GOT3 (cell line): ENCODE results near the gene SNX15.
"Not testable (repeated sequence)": the region's sequence is repeated elsewhere in the genome, so short reads cannot be mapped to it uniquely, and the experiment has no call there.

Source experiments
- DNase-seq: peaks from one replicate; lab custom pipeline; 2025; ENCODE audit warnings: mixed read lengths; lab: John Stamatoyannopoulos, UW

Gene SNX15

DNA sequence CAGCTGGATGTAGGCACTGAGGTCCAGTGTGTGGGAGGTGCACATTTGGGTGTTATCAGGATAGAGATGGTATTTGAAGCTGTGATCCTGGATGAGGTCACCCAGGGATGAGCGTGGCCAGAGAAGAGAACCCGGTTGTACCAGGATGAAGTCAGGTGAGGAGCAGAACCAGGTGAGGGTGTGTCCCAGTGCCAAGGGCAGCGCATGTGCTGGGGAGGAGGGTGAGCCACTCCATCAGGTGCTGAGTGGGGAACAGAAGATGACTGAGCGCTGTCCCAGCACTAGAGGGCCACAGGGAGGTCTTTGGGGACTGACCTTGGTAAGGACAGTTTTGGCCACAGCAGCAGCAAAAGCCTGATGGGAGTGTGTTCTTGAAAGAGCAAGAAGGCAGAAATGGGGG lies 10.5 kb upstream of the SNX15 start:
- DNase-seq: no peak

DNA sequence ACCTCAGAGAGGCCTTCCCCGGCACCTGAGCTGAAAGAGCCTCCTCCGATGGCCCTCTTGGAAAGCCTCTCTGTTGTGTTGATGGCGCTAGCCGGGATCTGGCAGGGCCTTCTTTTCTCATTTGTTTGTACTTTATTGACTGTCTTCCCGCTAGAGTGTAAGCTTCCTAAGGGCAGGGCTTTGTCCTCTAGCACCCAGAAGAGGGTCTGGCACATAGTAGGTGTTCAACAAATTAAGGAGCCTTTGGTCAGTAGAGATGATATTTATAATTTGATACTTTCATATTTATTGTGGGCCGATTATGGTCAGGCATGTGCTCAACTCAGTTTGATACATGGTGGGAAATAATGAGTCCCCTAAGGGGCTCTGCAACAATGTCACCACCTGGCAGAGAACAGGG lies 9.3 kb upstream of the SNX15 start:
- no peak for DNase-seq

DNA sequence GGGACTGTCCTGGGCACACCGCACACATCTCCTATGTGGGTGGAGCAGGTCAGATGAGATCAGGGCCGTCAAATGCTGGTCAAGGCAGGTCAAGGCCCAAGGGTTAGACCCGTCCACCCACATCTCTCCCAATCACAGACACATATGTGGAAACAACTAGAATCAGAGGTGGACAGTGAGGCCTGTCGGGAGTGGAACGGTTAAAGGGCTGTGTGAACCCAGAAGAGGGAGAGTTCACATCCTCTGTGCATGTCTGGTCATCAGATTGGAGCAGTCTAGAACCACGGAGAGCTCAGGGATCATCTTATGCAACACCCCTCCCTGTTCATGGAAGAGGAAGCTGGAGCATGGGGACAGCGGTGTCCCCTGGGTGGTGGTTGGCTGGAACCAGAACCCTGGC lies 7.4 kb upstream of the SNX15 start:
- DNase-seq: no peak

DNA sequence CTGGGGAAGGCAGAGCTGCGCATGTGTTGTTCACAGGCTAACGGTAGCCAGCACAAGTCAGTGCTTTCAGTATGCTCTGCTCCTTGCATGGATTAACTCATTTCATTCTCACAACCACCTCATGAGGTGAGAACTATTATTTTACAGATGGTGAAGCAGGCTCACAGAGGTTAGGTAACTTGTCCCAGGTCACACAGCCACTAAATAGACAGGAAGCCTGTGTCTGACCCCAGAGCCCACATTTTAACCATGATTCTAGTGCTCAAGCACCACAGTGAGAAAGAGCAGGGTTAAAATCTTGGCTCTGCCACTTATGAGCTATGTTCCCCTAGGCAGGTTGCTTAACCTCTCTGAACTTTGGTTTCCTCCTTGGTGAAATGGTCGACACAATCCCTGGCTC lies 6.2 kb upstream of the SNX15 start:
- DNase-seq: no peak

DNA sequence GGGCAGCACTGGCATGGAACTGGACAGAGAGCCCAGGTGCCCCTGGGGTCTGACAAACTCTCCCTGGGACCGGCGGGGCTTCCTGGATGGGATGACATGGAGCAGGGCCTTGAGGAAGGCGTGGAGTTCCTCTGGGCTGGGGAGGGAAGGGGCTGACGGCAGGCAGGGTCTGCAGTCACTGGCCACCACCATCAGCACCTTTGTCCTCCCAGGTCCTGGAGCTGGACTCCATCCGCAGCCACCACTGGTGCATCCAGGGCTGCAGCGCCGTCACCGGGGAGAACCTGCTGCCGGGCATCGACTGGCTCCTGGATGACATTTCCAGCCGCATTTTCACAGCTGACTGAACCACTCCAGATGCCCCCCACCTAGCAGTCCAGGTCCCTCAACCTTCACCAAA lies 5.7 kb upstream of the SNX15 start:
- DNase-seq: no peak

DNA sequence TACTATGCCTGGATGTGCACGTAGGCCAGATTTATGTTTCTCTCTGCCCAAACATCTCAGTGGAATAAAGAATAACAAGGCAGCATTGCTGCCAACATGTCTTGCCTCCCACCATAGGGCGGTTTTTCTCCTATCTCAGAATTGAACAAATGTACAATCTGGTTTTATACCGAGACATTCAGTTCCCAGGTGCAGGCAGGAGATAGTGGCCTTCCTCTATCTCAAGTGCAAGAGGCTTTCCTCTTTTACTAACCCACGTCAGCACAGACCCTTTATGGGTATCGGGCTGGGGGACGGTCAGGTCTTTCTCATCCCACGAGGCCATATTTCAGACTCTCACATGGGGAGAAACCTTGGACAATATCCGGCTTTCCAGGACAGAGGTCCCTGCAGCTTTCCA lies 3.7 kb upstream of the SNX15 start:
- not testable (repeated sequence) for DNase-seq

DNA sequence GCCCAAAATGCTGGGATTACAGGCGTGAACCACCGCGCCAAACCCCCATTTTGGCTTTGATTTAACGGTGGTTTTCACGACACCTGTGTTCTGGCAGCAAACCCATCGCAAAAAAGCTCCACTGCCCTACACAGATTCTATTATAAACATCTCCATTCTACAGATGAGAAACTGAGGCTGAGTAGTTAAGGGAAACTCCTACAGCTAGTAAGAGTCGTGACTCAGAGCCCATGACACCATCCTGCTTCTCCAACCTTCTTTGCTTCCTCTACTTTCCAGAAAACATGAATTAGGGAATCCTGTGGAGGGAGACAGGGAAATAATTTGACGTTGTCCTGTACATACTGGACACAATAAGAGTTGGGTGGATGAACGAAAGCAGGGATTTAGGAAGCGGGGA lies 429 bp upstream of the SNX15 start:
- no peak for DNase-seq

DNA sequence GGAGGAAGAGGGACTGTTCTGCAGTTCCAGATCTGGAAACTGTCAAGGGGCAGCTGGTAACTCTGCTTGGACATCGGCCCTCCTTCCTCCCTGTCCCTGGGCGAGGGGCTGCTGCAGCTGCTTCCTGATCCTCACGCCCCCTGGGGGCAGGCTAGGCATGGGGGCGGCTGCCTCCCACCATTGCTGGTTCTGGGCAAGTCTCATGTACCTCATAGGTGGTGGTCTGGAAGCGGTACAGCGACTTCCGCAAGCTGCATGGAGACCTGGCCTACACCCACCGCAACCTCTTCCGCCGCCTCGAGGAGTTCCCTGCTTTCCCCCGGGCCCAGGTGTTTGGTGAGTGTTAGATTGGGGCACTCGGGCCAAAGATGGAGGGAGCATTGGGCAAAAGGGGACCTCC lies 5.0 kb downstream of the SNX15 start:
- DNase-seq: no peak

DNA sequence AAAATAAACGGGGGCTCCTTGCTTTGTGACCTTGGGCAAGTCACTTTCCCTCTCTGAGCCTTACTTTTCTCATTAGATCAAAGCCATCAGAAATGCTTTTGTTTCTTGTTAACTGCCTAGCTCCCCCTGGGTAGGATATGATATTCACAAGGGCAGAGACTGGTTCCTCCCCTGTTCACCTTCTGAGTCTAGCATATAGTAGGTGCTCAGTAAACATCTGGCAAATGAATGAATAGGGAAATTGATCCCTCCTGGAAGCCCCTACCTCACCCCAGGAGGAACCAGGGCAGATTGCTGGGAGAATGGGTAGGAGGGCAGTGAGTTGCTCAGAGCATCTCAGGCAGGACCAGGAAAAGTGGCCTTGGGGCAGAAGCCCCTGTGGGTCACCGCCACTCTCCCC lies 7.2 kb downstream of the SNX15 start:
- DNase-seq: no peak

DNA sequence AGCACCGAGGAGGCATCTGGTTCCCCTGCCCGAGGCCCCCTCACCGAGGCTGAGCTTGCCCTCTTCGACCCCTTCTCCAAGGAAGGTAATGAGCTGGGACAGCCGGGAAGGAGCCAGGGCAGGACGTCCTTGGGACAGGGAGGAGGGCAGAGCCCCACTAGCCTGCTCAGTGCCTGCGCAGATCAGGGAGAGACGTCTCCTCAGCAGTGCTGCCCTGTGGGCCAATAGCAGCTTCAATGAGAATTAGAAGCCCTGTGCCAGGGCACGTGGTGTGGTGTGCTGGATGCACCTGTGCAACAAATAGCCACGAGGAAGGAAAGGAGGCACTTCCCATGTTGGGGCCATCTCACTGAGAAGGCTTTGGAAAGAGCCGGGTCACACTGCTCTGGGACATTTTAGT lies 8.3 kb downstream of the SNX15 start:
- DNase-seq: no peak

DNA sequence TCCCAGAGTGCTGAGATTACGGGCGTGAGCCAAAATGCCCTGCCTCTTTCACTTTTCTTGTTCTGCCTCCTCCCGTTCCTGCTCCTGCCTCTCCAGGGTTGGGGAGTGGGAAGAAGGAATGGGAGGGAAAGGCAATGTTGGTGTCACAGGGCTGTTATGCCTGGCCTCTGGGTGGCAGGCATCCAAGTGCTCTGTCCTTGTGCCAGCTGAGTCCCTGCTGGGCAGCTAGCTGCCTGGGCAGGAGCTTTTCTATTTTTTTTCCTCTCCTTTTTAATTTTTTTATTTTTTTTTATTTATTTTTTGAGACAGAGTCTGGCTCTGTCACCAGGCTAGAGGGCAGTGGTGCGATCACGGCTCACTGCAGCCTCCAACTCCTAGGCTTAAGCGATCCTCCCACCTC lies 9.7 kb downstream of the SNX15 start:
- no peak for DNase-seq

DNA sequence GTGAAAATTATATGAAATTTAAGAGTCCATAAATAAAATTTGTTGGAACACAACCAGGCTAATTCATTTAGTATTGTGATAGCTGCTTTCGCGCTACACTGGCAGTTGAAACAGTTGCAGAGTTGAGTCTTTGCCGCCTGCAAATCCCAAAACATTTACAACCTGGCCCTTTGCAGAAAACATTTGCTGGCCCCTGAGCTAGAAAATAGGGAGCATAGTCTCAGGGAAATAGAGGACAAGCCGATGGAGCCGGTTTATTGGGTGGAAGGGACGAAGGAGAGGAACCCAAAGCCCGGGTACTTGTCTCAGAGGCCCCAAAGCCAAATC lies 13.2 kb downstream of the SNX15 start:
- DNase-seq: no peak

DNA sequence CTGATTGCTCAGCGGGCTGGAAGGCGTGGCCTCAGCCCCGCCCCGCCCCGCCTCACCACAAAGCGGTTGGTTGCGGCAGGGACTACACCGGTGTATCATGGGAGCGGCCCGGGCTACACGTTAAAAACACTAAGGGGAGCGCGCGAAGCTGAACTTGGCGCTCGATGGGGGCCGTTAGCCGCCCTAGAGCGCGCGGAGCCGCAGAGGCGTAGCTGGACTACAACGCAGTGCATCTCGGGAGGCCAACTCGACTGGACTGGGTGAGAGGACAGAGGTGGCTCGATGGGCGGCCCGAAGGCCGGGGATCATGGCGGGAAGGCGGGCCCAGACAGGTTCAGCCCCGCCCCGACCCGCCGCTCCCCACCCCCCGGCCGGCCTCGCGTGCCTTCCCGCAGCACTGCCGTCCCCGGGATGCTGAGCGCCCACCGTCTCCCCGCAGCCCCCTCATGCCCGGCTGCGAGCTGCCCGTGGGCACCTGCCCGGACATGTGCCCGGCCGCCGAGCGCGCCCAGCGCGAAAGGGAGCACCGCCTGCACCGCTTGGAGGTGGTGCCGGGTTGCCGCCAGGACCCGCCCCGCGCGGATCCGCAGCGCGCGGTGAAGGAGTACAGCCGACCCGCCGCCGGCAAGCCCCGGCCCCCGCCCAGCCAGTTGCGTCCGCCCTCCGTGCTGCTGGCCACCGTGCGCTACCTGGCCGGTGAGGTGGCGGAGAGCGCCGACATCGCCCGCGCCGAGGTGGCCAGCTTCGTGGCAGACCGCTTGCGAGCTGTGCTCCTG lies 13.8 kb downstream of the SNX15 start, which contains the start of gene SAC3D1:
Gene SAC3D1 (plus strand): TSS at position 364 of the 776 bp plus-strand sequence. CDS start 83 bp downstream, at position 447.
- DNase-seq: peak; percentile 54

DNA sequence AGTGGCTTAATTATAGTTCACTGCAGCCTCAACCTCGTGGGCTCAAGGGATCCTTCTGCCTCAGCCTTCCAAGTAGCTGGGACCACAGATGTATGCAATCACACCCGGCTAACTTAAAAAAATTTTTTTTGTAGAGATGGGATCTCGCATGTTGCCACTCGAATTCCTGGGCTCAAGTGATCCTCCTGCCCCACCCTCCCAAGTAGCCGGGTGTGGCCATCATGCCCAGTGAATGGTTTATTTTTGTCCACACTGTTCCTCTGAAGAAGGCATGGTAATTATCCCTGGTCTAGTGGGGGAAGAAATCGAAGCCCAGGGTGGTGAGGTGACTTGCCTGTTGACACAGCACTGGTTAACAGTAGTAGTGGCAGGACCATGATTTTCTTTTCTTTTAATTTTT lies 15.7 kb downstream of the SNX15 start:
- no peak for DNase-seq

DNA sequence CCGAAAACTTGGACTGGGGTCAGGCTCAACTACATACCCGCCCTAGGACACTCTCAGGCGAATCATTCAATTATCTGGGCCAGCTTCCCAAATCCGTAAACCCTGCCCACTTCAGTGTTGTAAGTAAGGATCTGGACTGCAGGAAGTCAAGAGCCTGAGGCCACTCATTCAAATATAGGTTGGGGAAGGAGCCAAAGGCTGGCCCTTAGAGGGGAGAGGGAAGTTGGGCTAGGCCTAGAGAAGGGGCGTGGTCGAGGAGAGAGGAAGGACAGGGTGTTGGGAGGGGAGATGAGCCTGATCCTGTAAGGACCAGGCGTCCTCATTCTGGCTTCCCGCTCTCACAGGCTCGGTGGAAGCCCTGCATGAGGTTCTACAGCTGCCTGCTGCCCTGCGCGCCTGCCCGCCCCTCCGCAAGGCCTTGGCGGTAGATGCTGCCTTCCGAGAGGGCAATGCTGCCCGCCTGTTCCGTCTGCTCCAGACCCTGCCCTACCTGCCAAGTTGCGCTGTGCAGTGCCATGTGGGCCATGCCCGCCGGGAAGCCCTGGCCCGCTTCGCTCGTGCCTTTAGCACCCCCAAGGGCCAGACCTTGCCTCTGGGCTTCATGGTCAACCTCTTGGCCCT lies 16.8 kb downstream of the SNX15 start:
- no peak for DNase-seq

DNA sequence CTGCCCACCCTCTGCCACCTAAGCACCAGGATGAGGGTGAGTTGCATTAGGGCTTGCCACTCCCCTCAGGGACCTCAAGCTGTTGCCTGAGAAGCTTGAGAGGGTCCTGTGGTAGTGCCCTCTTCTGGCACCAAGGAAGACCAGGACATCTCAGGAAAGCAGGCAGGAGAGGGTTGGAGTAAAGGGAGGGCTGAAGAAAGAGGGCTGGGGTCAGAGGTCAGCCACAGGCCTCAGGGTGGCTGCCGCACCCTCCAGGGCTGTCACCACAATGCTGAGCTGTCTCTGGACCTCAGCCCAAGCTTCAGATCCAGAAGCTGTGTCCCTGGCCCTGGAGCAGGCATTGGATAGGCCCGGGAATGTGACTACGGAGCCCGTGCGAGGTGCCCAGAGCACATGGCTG lies 17.8 kb downstream of the SNX15 start:
- DNase-seq: no peak

DNA sequence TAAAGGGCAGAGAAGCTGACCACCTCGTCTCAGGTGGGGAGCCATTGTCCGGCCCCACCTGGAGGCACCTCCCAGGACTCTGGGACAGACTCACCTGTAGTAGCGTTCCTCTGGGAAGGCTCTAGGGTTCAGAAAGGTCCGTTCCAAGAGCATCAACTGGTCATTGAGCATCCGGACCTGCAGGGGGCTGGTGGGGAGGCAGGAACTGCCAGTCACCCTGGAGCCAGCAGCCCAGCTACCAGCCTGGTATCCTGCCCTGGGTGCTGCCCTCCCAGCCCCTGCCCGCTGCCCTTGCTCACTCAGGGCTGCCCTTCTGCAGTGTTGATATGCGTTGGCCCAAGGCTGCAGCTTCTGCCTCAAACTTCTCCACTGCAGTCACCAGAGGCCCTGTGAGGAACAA lies 18.5 kb downstream of the SNX15 start:
- no peak for DNase-seq

DNA sequence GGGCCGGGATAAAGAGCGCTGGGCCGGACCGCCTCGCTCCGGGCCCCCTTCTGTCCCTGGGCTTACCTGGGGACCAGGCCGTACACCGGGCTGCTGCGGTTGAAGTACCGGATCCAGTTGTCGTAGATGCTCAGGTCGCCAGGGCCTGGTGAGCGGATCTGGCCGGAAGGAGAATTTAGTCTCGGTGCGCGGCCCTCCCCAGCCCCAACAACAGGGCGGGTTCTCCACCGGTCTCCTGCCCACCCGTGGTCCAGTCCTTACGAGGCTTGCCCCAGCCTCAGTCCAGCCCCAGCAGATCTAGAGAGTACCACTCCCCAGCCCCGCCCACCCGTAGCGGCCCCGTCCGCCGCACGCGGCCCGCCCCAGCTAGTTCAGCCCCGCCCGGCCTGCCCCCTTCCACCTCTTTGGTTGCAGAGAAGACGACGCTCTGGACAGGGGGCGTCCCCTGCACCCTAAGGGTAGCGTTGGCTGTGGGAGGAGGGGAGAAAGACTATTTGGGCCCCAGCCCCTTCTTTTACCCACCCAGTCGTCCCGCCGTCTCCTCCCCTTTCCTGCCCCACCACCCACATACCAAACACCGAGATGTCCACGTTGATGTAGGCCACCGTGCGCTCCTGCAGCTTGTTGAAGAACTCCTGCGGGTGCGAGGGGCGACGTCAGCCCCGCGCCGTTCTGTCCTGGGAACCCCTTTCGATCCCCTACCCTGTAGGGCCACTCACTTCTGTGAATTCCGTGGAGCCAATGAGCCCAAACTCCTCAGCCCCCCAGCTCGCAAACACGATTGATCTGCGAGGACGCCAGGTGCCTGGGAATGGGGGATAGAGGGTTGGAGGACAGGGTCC lies 20.6 kb downstream of the SNX15 start:
- no peak for DNase-seq

DNA sequence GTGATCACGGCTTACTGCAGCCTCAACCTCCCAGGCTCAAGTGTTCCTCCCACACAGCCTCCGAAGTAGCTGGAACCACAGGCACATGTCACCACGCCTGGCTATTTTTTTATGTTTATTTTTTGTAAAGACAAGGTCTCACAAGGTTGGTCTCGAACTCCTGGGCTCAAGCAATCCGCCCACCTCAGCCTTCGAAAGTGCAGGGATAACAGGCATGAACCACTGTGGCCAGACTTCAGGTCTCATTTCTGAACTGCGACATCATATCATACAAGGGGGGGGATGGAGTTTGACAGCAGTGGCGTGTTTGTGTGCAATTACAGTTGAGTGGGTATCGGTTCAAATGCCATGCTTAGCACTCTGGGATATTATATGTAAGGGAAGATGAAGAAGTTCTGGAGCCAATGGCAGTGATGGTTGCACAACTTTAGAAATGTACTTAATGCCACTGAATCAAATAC lies 24.2 kb downstream of the SNX15 start:
- DNase-seq: no peak

DNA sequence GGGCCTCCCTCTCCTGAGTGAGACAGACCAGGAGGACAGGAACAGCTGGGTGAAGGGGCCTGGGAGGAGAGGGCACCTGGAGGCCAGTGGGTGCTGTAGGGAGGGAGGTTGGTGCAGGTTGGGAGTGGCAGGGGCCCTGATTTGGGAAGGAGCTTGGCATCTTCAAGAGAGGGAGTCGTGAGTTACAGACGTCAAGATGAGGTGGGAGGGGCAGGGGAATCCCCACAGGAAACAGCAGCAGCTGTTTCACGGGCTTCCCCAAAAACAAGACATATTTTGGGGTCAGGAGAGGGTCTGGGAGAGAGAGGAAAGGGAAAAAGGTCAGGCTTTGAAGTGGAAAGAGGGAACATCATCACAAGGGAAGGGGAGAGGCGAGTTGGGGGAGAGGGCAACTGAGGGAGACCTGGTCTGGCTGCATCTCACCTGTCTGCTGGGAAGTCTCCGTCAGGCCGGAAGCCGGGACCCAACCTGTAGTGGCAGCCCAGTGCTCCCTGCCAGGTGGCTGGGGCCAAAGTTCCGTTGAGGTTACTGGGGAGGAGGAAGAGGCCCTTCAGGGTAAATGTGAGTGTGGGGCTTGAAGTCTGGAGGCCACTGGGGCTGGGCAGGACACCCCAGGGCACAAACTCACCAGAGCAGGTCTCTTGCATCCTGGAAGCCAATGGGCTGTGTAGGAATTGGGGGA lies 26.7 kb downstream of the SNX15 start:
- DNase-seq: no peak

DNA sequence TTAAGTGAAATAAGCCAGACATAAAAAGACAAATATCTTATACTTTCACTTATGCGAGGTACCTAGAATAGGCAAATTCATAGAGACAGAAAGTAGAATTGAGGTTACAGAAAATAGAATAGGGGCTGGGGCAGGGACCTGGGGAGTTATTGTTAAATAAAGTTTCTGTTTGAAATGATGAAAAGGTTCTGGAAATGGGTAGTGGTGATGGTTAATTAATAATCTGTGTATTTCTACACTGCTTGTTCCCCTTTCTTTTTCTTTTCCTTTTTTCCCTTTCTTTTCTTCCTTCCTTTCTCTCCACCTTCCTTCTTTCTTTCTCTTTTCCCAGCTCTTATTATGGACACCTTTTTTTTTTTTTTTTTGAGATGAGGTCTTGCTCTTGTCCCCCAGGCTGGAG lies 28.3 kb downstream of the SNX15 start:
- no peak for DNase-seq

DNA sequence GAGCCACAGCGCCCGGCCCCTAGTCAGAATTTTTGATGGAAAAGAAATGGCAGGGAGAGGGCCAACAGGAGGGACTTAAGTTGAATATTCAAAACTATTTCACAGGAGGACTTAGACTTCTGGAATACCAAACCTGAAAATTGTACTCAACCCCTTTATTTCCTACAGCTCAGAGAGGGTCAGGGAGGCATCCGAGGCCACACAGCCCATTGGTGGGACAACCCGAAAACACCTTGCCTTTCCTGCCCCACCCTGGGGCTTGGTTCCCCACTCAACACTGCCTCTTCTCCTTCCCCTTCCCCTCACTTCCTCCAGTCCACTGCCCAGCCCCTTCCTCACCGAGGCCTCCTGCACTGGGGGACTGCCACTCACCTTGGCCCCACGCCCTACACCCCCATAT lies 29.8 kb downstream of the SNX15 start:
- no peak for DNase-seq
